HG03432 (cell line): ENCODE measurements around the gene PARP8.

ENCODE experiments used
- ATAC-seq: cut with Tn5 transposase; IDR thresholded peaks from one replicate; pipeline ENCODE4 v1.9.1; 2021; ENCODE audit warnings: mild to moderate bottlenecking, moderate library complexity; ENCODE audit not compliant: unreplicated experiment

Gene PARP8

DNA sequence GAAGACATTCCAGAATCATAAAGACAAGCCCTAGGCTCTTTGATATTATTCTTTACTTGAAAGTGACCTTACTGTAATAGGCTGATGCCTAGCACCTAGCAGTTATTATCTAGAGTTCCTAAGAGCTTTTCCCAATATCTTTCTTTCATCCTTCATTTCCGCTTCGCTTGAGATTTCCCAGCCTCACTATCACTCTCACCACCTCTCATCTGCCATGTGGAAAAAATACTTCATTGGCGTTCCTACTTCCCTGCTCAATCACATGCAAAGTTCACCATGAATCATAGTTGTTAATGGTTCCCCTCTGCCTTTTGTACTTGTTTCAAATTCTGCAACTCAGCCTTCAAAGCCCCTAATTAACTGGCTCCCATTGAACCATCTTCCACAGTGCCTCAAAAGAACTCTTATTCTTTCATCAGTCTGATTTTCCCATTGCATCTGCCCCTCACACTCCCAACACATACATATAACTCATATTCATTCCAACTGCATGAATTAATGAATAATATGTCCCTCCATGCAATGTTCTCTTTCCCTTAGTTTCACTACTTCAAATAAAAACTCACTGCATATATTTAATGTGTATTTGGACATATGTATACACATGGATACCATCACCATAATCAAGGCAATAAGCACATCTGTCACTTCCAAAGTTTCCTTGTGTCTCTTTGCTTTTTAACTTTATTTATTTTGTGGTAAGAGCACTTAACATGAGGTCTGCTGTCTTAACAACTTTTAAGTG is 221.6 kb downstream of the PARP8 start:
- no peak for ATAC-seq

DNA sequence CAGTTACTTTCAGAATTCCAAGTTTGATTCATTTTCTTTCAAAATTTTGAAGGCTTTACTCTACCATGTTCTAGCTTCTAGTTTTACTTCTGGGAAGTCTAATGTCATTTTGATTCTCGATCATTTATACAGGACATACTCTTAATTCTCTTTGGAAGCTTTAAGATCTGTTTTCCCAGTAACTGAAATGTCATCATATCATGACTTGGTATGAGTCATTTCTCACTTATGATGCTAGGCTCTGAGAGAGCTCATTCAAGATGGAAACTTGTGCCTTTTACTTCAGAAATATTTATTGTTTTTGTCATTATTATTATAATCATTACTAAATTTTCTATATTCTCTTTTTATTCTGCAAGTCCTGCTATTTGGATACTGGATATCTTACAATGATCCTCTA is 222.3 kb downstream of the PARP8 start:
- no peak for ATAC-seq

GRCh38 chr5:50889790-50890189 is 223.4 kb downstream of the PARP8 start:
- ATAC-seq, result no peak
